ENCODE measurements around the gene PHAF1. TPM values are rescaled to one million over a fixed set of nuclear protein-coding genes. Genes with fewer than 3 reads are reported as not detected.

PHAF1 gene
- total and polyA plus RNA-seq, 9 donors: 12.9 to 22.2 (median 17.8) TPM

- WGBS (ENCODE audit: insufficient coverage): 42% methylated on average over 5 of the region's 8 CpGs
- no peak for DNase-seq
- Histone ChIP-seq H3K4me1 (ENCODE audit: control insufficient read depth, insufficient read depth, low read length) (peaks cover 33% of the 10 kb centered on the region), H3K27me3 (ENCODE audit: control insufficient read depth, insufficient read depth, low read length) (peaks cover 66% of the 10 kb centered on the region), H3K4me3 (ENCODE audit: low read length) (peak overlapping the region; percentile 69), H3K36me3 (ENCODE audit: control insufficient read depth, insufficient read depth, low read length) (peaks cover 24% of the 10 kb centered on the region), H3K9me3 (replicated peaks; ENCODE audit: control insufficient read depth, low read depth, low read length) (no peaks in the 10 kb centered on the region), H3K27ac (ENCODE audit: low read length) (peak overlapping the region; percentile 77)
Measured at GRCh38 chr16:67151431-67152097, 41.8 kb downstream of the PHAF1 start.

- no peak overlapping the region for H3K27ac ChIP-seq (ENCODE audit: low read length)
- H3K36me3 ChIP-seq (ENCODE audit: control insufficient read depth, insufficient read depth, low read length): no peaks in the 10 kb centered on the region
- peaks cover 86% of the 10 kb centered on the region for H3K27me3 ChIP-seq (ENCODE audit: control insufficient read depth, insufficient read depth, low read length)
- H3K4me1 ChIP-seq (ENCODE audit: control insufficient read depth, insufficient read depth, low read length): peaks cover 37% of the 10 kb centered on the region
- no peak for DNase-seq
- H3K4me3 ChIP-seq (ENCODE audit: low read length): peak overlapping the region; percentile 9
- no peaks in the 10 kb centered on the region for H3K9me3 ChIP-seq (replicated peaks; ENCODE audit: control insufficient read depth, low read depth, low read length)
- WGBS (ENCODE audit: insufficient coverage): 8% methylated on average over 49 of the region's 61 CpGs
Measured at GRCh38 chr16:67154578-67155294, 45.0 kb downstream of the PHAF1 start.

- peak; percentile 86 for DNase-seq
- 2% methylated on average over 64 of the region's 74 CpGs for WGBS (ENCODE audit: insufficient coverage)
- peaks cover 42% of the 10 kb centered on the region for H3K4me1 ChIP-seq (ENCODE audit: control insufficient read depth, insufficient read depth, low read length)
- H3K9me3 ChIP-seq (replicated peaks; ENCODE audit: control insufficient read depth, low read depth, low read length): no peaks in the 10 kb centered on the region
- H3K4me3 ChIP-seq (ENCODE audit: low read length): peak overlapping the region; percentile 9
- H3K27me3 ChIP-seq (ENCODE audit: control insufficient read depth, insufficient read depth, low read length): peaks cover 91% of the 10 kb centered on the region
- H3K27ac ChIP-seq (ENCODE audit: low read length): no peak overlapping the region
- no peaks in the 10 kb centered on the region for H3K36me3 ChIP-seq (ENCODE audit: control insufficient read depth, insufficient read depth, low read length)
Measured at GRCh38 chr16:67155295-67156142, 45.8 kb downstream of the PHAF1 start.

GRCh38 chr16:67156143-67156844, 46.6 kb downstream of the PHAF1 start:
- WGBS (ENCODE audit: insufficient coverage): 30% methylated on average over 10 of the region's 15 CpGs
- Histone ChIP-seq H3K4me3 (ENCODE audit: low read length) (no peak overlapping the region), H3K27me3 (ENCODE audit: control insufficient read depth, insufficient read depth, low read length) (peaks cover 92% of the 10 kb centered on the region), H3K36me3 (ENCODE audit: control insufficient read depth, insufficient read depth, low read length) (no peaks in the 10 kb centered on the region), H3K4me1 (ENCODE audit: control insufficient read depth, insufficient read depth, low read length) (peaks cover 41% of the 10 kb centered on the region), H3K27ac (ENCODE audit: low read length) (no peak overlapping the region), H3K9me3 (replicated peaks; ENCODE audit: control insufficient read depth, low read depth, low read length) (no peaks in the 10 kb centered on the region)
- no peak for DNase-seq

GRCh38 chr16:67157106-67157748, 47.5 kb downstream of the PHAF1 start:
- WGBS (ENCODE audit: insufficient coverage): 26% methylated on average over 4 of the region's 7 CpGs
- H3K4me1 ChIP-seq (ENCODE audit: control insufficient read depth, insufficient read depth, low read length): peaks cover 41% of the 10 kb centered on the region
- H3K36me3 ChIP-seq (ENCODE audit: control insufficient read depth, insufficient read depth, low read length): no peaks in the 10 kb centered on the region
- DNase-seq: no peak
- peaks cover 93% of the 10 kb centered on the region for H3K27me3 ChIP-seq (ENCODE audit: control insufficient read depth, insufficient read depth, low read length)
- no peak overlapping the region for H3K27ac ChIP-seq (ENCODE audit: low read length)
- H3K4me3 ChIP-seq (ENCODE audit: low read length): no peak overlapping the region
- H3K9me3 ChIP-seq (replicated peaks; ENCODE audit: control insufficient read depth, low read depth, low read length): no peaks in the 10 kb centered on the region

GRCh38 chr16:67157892-67158635, 48.3 kb downstream of the PHAF1 start:
- Histone ChIP-seq H3K27ac (ENCODE audit: low read length) (no peak overlapping the region), H3K27me3 (ENCODE audit: control insufficient read depth, insufficient read depth, low read length) (peaks cover 95% of the 10 kb centered on the region), H3K36me3 (ENCODE audit: control insufficient read depth, insufficient read depth, low read length) (no peaks in the 10 kb centered on the region), H3K4me3 (ENCODE audit: low read length) (no peak overlapping the region), H3K4me1 (ENCODE audit: control insufficient read depth, insufficient read depth, low read length) (peaks cover 49% of the 10 kb centered on the region), H3K9me3 (replicated peaks; ENCODE audit: control insufficient read depth, low read depth, low read length) (no peaks in the 10 kb centered on the region)
- DNase-seq: no peak
- no CpG with 5 or more reads among the region's 7 CpGs for WGBS (ENCODE audit: insufficient coverage)

GRCh38 chr16:67158637-67159600, 49.2 kb downstream of the PHAF1 start:
- Histone ChIP-seq H3K36me3 (ENCODE audit: control insufficient read depth, insufficient read depth, low read length) (no peaks in the 10 kb centered on the region), H3K27me3 (ENCODE audit: control insufficient read depth, insufficient read depth, low read length) (peaks cover 98% of the 10 kb centered on the region), H3K9me3 (replicated peaks; ENCODE audit: control insufficient read depth, low read depth, low read length) (no peaks in the 10 kb centered on the region), H3K27ac (ENCODE audit: low read length) (no peak overlapping the region), H3K4me1 (ENCODE audit: control insufficient read depth, insufficient read depth, low read length) (peaks cover 56% of the 10 kb centered on the region), H3K4me3 (ENCODE audit: low read length) (peak overlapping the region; percentile 73)
- peak; percentile 49 for DNase-seq
- WGBS (ENCODE audit: insufficient coverage): 1% methylated on average over 18 of the region's 34 CpGs

- H3K27ac ChIP-seq (ENCODE audit: low read length): no peak overlapping the region
- peaks cover 98% of the 10 kb centered on the region for H3K27me3 ChIP-seq (ENCODE audit: control insufficient read depth, insufficient read depth, low read length)
- no peak overlapping the region for H3K4me3 ChIP-seq (ENCODE audit: low read length)
- WGBS (ENCODE audit: insufficient coverage): 23% methylated on average over 13 of the region's 25 CpGs
- peaks cover 54% of the 10 kb centered on the region for H3K4me1 ChIP-seq (ENCODE audit: control insufficient read depth, insufficient read depth, low read length)
- DNase-seq: no peak
- H3K9me3 ChIP-seq (replicated peaks; ENCODE audit: control insufficient read depth, low read depth, low read length): no peaks in the 10 kb centered on the region
- no peaks in the 10 kb centered on the region for H3K36me3 ChIP-seq (ENCODE audit: control insufficient read depth, insufficient read depth, low read length)
Measured at GRCh38 chr16:67161595-67162058, 51.9 kb downstream of the PHAF1 start.
